DOHH2 (cell line): Measurements from ENCODE around the gene BTBD7.

Experiments
- EZH2phosphoT487 ChIP-seq: fragments of 200-600 bp; sonication (generic); IDR thresholded peaks from 2 replicates; pipeline ENCODE4 v1.6.1; 2017; ENCODE audit warnings: borderline replicate concordance, mild to moderate bottlenecking, antibody characterized with exemption, low read length, moderate library complexity, mixed read lengths
- TF ChIP-seq, protein P1 (sequence below): fragments of 200-600 bp; sonication (generic); IDR thresholded peaks from one replicate; pipeline ENCODE4 v1.5.1; 2014; ENCODE audit warnings: antibody characterized with exemption, mild to moderate bottlenecking, low read depth, low read length; ENCODE audit not compliant: poor library complexity, severe bottlenecking

DNA sequence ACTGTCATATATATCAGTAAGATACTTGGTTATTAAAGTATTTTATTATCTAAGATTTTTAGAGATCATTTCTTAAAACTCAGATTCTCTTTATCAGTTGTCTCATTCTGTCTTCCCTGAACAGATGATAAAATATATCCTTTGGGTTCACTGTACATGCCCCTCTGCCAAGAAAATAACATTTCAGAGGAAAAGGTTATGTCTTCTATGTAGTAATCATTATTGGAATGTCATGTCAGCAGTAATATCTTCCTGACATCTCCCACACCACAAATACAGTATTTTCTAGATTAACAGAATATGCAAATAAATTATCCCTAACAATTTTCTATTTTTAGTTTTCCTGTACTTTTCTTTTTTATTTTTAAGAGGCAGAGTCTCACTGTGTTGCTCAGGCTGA is 26.0 kb downstream of the BTBD7 start:
- TF ChIP-seq, protein P1, sequence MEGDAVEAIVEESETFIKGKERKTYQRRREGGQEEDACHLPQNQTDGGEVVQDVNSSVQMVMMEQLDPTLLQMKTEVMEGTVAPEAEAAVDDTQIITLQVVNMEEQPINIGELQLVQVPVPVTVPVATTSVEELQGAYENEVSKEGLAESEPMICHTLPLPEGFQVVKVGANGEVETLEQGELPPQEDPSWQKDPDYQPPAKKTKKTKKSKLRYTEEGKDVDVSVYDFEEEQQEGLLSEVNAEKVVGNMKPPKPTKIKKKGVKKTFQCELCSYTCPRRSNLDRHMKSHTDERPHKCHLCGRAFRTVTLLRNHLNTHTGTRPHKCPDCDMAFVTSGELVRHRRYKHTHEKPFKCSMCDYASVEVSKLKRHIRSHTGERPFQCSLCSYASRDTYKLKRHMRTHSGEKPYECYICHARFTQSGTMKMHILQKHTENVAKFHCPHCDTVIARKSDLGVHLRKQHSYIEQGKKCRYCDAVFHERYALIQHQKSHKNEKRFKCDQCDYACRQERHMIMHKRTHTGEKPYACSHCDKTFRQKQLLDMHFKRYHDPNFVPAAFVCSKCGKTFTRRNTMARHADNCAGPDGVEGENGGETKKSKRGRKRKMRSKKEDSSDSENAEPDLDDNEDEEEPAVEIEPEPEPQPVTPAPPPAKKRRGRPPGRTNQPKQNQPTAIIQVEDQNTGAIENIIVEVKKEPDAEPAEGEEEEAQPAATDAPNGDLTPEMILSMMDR = no peak
- TF ChIP-seq EZH2phosphoT487 = no peak
